Dermis microvascular lymphatic vessel endothelial cell (primary cell): Measurements from ENCODE around the gene ANXA2R. TPM values are rescaled to one million over a fixed set of nuclear protein-coding genes. Genes with fewer than 3 reads are reported as not detected.
"Not testable (repeated sequence)": the region's sequence is repeated elsewhere in the genome, so short reads cannot be mapped to it uniquely, and the experiment has no call there.

ENCODE experiments used
- DNase-seq, 2 donors: peaks; one replicate each; pipeline versions ENCODE4 v3.0.0 to v3.0.0-alpha.2; 2010; ENCODE audit warnings: low read depth in 2 of 2
- total RNA-seq: library from RNA; depleted of rRNA; stranded (reverse); fragments of >200 nt; gene quantifications from 2 replicates; pipeline ENCODE4 v1.2.1, GENCODE V29; 2014

ANXA2R gene, protein sequence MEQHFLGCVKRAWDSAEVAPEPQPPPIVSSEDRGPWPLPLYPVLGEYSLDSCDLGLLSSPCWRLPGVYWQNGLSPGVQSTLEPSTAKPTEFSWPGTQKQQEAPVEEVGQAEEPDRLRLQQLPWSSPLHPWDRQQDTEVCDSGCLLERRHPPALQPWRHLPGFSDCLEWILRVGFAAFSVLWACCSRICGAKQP
- total RNA-seq: 6.0 and 9.6 TPM in 2 replicates

GRCh38 chr5:43040287-43041098 lies at the start of gene ANXA2R:
ANXA2R (minus strand) TSS chr5:43040319; CDS start chr5:43040046, 273 bp downstream.
- DNase-seq: peak; percentile 95 to 98

DNA sequence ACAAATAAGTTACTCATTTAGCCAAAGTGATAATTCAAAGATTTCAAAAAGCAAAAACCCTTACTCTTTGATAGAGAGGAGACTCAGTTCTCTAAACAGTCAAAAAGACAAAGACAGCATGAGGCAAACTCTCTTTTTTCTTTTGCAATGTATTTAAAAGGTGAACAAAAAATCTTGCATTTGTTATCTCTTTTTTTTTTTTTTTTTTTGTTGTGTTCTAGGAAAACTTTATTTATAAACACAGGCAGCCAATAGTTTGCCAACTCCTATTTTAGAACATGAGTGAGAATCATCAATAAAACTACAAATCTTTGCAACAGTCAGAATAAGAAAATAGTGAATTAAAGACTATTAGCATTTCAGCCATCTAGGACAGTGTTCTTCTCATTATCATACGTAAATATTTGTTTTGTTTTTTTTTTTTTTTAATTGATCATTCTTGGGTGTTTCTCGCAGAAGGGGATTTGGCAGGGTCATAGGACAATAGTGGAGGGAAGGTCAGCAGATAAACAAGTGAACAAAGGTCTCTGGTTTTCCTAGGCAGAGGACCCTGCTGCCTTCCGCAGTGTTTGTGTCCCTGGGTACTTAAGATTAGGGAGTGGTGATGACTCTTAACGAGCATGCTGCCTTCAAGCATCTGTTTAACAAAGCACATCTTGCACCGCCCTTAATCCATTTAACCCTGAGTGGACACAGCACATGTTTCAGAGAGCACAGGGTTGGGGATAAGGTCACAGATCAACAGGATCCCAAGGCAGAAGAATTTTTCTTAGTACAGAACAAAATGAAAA lies 46.2 kb upstream of the ANXA2R start:
- not testable (repeated sequence) for DNase-seq

GRCh38 chr5:43085453-43085852 lies 45.3 kb upstream of the ANXA2R start:
- DNase-seq: no peak

- not testable (repeated sequence) for DNase-seq
Measured at GRCh38 chr5:43084468-43084867, 44.3 kb upstream of the ANXA2R start.

GRCh38 chr5:43081345-43081744 lies 41.2 kb upstream of the ANXA2R start:
- DNase-seq: not testable (repeated sequence)

- no peak for DNase-seq
Measured at GRCh38 chr5:43078956-43079355, 38.8 kb upstream of the ANXA2R start.

GRCh38 chr5:43077446-43078191 lies 37.5 kb upstream of the ANXA2R start:
- DNase-seq: not testable (repeated sequence)

DNA sequence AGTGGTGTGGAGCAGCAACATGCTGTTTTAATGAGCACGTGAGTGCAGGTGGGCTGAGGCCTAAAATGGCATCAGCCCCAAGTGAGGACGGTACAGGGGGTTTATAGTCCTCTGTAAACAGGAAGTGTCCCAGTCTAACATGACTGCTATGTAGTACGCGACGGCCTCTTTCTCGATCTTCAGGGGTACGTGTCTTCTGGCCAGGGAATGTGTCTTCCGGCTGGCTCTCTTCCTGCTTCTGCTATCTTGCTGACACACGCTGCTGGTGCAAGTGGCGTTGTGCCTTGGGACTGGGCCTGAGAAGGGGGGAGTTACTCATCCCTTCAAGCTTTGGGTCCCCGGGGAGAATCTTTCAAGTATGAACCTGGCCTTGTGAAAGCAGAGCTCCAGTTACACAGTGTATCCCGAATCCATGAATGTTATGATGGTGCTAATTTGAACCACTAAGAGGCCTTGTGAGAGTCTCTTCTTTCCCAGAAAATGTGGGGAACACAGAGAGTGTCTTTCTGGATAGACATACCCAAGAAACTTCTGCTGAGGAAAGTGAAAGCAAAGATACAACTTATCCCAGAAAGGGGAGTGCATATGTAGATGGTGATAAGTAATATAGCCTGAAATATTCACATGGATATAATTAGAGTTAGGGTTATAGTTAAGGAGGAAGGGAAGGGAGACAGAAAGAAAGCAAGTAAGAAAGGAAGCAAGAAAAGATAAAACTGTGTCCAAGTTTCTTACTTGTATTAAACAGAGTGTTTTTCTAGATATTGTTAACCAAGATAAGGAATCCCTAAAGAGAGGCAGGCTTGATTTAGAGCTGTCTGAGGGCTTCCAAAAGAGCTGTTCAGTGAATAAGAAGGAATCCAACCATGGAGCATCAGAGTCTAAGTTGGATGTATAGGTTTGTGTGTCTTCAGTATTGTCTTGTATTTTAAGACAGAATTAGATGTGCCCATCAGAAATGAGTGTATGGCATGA lies 35.5 kb upstream of the ANXA2R start:
- no peak for DNase-seq

- no peak for DNase-seq
Measured at GRCh38 chr5:43074987-43075318, 34.8 kb upstream of the ANXA2R start.

DNA sequence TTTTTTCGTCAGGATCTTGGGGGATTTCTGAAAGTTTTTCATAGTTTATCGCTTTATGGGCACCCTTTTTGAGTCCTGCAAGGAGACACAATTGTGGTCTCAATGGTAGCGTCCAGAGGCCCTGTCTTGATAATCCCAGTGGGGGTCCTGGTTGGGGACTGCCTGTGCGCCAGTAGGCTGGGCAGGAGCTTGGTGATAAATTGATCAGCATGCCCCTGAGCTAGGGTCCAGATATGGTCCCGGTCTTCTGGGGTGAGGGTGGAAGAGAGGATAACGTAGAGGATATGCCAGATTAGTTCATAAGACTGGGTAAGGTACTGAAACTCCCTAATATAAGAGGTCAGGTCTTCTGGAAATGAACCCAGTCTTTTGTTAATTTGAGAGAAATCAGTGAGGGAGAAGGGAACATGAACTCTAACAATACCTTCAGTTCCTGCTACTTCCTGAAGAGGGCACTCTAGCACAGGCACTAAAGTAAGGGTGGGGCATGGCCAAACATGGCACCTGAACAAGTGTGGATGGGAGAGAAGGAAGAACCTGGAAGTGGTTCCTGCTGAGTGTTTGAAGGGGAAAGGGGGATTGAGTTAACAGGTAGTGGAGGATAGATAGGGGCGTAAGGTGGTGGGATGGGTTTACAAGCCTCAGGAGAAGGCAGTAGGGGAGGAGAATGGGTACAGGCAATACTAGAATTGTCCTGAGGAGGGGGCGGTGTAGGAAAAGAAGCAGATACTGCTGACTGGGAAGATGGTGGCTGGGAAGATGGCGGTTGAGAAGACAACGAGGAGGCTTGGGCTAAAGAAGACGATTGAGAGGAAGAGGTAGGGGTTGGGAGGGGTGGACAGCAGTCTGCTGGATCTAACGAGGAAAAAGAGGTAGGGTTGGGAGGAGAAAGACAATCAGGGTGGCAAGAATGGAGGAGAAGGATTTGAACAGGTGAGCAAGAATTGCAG lies 33.8 kb upstream of the ANXA2R start:
- peak in 1 of 2 donors; percentile 41 for DNase-seq

GRCh38 chr5:43069401-43069720 lies 29.2 kb upstream of the ANXA2R start:
- DNase-seq: not testable (repeated sequence)

- DNase-seq: no peak
Measured at GRCh38 chr5:43068037-43068436, 27.9 kb upstream of the ANXA2R start.

- DNase-seq: peak; percentile 86 to 92
Measured at GRCh38 chr5:43066799-43067741, 27.0 kb upstream of the ANXA2R start.

GRCh38 chr5:43065948-43066798 lies 26.1 kb upstream of the ANXA2R start:
- peak; percentile 60 to 75 for DNase-seq

DNA sequence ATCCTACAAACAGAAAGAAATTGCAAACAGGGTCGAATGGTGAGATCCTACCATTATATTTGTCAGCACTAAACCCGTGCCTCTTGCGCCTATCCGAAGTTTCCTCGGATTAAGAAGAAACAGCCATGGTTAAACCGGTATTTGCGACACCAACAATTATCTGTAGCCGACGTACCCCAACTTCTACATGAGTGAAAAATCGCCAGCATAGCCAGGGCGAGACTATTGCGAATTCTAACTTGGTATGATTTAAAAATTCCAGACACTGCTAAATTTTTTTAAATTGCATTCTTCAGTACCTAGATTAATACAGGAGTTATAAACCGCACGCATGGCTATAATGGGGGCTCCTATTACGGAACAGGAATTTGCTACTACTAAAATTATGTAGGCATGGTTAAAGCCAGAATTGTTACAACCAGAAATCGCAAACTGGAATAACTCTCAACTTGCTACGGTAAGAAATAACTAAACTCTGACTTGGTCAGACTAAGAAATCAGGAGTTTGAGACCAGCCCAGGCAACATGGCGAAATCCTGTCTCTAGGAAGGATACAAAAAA lies 25.3 kb upstream of the ANXA2R start:
- peak in 1 of 2 donors; percentile 49 for DNase-seq

GRCh38 chr5:43063721-43064171 lies 23.6 kb upstream of the ANXA2R start:
- DNase-seq: peak in 1 of 2 donors; percentile 26
